Central memory CD8-positive, alpha-beta T cell (primary cell): Measurements from ENCODE around the gene DTX1.

Source experiments
- ATAC-seq: fragments of 150-1000 bp; cut with Tn5 transposase; replicated peaks from 2 replicates; pipeline ENCODE4 v1.10.0; 2022; ENCODE audit warnings: mild to moderate bottlenecking, moderate FRiP score, moderate number of reproducible peaks; ENCODE audit not compliant: poor library complexity, severe bottlenecking; ENCODE audit errors: extremely low read depth
- DNase-seq, 2 donors: peaks; one replicate each; pipeline ENCODE4 v3.0.0; 2021; ENCODE audit warnings: low spot score in 2 of 2
- H3K27ac Mint-ChIP-seq: one replicate; pipeline ENCODE4 v1.8.0; 2022; ENCODE audit warnings: low read depth, mild to moderate bottlenecking, moderate library complexity, mixed read lengths
- H3K27me3 Mint-ChIP-seq: one replicate; pipeline ENCODE4 v1.8.0; 2022; ENCODE audit warnings: mixed read lengths
- H3K36me3 Mint-ChIP-seq: one replicate; pipeline ENCODE4 v1.8.0; 2022; ENCODE audit warnings: mild to moderate bottlenecking, moderate library complexity, mixed read lengths; ENCODE audit not compliant: insufficient read depth
- H3K4me1 Mint-ChIP-seq: one replicate; pipeline ENCODE4 v1.8.0; 2022; ENCODE audit warnings: mixed read lengths
- H3K4me3 Mint-ChIP-seq: one replicate; pipeline ENCODE4 v1.8.0; 2022; ENCODE audit warnings: mild to moderate bottlenecking, moderate library complexity, mixed read lengths
- H3K9me3 Mint-ChIP-seq: one replicate; pipeline ENCODE4 v1.8.0; 2022; ENCODE audit warnings: mixed read lengths

DTX1 gene

GRCh38 chr12:113041560-113041959, 15.0 kb upstream of the DTX1 start:
- H3K9me3 Mint-ChIP-seq: no peaks in the 10 kb centered on the region
- ATAC-seq (no peak), DNase-seq (no peak)
- H3K4me3 Mint-ChIP-seq: no peak overlapping the region
- peaks cover 7% of the 10 kb centered on the region for H3K36me3 Mint-ChIP-seq
- no peaks in the 10 kb centered on the region for H3K4me1 Mint-ChIP-seq
- peaks cover 27% of the 10 kb centered on the region for H3K27me3 Mint-ChIP-seq
- no peak overlapping the region for H3K27ac Mint-ChIP-seq

DNA sequence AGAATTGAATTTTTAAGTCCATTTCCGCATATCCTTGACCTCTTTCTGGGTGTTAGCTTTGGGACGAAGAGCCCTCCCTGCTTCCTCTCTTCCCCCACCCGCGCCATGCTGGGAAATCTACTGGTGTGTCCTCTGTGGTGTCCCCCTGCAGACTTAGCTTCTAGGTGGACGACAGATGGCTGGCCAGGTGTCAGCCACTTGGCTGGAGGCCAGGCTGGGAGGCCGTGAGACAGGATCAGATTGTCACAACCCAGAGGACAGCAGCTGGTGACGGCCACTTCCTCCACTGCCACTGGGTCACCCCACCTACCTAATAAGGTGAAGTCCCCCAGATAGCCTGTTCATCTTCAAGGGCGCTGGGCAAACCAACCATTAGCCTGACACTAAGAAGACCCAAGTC, 13.3 kb upstream of the DTX1 start:
- no peak for DNase-seq
- no peaks in the 10 kb centered on the region for H3K9me3 Mint-ChIP-seq
- H3K27ac Mint-ChIP-seq: no peak overlapping the region
- peaks cover under 1% of the 10 kb centered on the region for H3K4me1 Mint-ChIP-seq
- H3K27me3 Mint-ChIP-seq: peaks cover 27% of the 10 kb centered on the region
- no peak overlapping the region for H3K4me3 Mint-ChIP-seq
- no peak for ATAC-seq
- H3K36me3 Mint-ChIP-seq: peaks cover 7% of the 10 kb centered on the region

- H3K36me3 Mint-ChIP-seq: peaks cover 7% of the 10 kb centered on the region
- DNase-seq: no peak
- no peaks in the 10 kb centered on the region for H3K9me3 Mint-ChIP-seq
These were observed 12.0 kb upstream of the DTX1 start for GRCh38 chr12:113044516-113044915.

GRCh38 chr12:113048716-113049127, 7.8 kb upstream of the DTX1 start:
- H3K36me3 Mint-ChIP-seq: peaks cover 3% of the 10 kb centered on the region
- no peak overlapping the region for H3K4me3 Mint-ChIP-seq
- H3K4me1 Mint-ChIP-seq: peaks cover 16% of the 10 kb centered on the region
- ATAC-seq (peak; percentile 56), DNase-seq (peak in 1 of 2 donors; percentile 53)
- no peak overlapping the region for H3K27ac Mint-ChIP-seq
- peaks cover 11% of the 10 kb centered on the region for H3K27me3 Mint-ChIP-seq
- H3K9me3 Mint-ChIP-seq: no peaks in the 10 kb centered on the region

More at GRCh38 chr12:113044516-113044915, 12.0 kb upstream of the DTX1 start:
- Mint-ChIP-seq H3K4me3 (no peak overlapping the region), H3K27me3 (peaks cover 27% of the 10 kb centered on the region), H3K27ac (no peak overlapping the region), H3K4me1 (peaks cover 10% of the 10 kb centered on the region)
- no peak for ATAC-seq

DNA sequence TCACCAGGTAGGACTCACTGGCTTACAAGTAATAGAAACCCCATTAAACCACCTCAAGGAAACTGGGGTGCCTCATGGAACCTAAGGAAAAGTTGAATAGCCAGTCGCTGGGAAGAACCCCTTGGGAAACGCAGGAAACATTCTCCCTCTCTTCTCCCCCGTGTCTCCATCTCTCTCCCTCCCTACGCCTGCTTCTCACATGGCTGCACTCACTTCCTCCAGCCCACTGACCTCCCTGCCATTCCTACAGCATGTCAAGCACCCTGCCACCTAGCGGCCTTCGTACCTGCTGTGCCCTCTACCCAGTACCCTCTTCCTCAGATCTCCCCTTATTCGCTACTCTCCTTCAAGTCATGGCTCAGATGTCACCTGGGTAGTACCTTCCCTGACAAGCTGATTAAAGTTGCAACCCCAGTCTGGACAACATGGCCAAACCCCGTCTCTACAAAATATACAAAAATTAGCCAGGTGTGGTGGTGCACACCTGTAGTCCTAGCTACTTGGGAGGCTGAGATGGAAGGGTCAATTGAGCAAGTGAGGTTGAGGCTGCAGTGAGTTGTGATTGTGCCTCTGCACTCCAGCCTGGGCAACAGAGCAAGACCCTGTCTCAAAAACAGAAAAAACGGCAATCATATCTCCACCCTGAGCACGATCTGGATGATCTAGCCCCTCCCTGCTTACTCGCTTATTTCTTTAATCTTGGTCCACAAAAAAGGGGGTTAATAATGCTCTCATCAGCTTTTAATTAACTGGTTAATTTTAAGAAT, 6.4 kb upstream of the DTX1 start:
- H3K9me3 Mint-ChIP-seq: no peaks in the 10 kb centered on the region
- no peaks in the 10 kb centered on the region for H3K27me3 Mint-ChIP-seq
- no peak overlapping the region for H3K4me3 Mint-ChIP-seq
- no peak for DNase-seq
- H3K4me1 Mint-ChIP-seq: peaks cover 24% of the 10 kb centered on the region
- no peak overlapping the region for H3K27ac Mint-ChIP-seq
- no peak for ATAC-seq
- no peaks in the 10 kb centered on the region for H3K36me3 Mint-ChIP-seq

- H3K36me3 Mint-ChIP-seq: no peaks in the 10 kb centered on the region
- ATAC-seq: no peak
- peaks cover 25% of the 10 kb centered on the region for H3K4me1 Mint-ChIP-seq
- DNase-seq: no peak
- no peaks in the 10 kb centered on the region for H3K27me3 Mint-ChIP-seq
- H3K4me3 Mint-ChIP-seq: no peak overlapping the region
- H3K27ac Mint-ChIP-seq: no peak overlapping the region
- no peaks in the 10 kb centered on the region for H3K9me3 Mint-ChIP-seq
These were observed 5.7 kb upstream of the DTX1 start for GRCh38 chr12:113050795-113051194.

DNA sequence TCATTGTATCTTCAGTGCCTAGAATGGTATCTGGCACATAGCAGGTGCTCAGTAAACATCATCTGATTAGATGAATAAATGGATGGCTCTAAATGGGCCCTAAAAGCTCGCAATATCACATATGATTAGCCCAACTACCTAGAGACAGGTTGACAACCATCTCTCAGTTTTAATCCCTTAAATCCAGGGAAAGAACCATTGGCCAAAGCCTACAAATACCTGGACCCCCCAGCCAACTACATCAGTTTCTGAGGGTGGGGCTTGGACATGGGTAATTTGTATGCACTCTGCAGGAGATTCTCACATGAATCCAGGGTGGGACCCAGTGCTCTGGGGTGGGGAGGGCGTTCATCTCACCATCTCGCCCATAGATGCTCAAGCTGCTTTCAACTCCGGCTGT, 4.8 kb upstream of the DTX1 start:
- Mint-ChIP-seq H3K36me3 (no peaks in the 10 kb centered on the region), H3K4me3 (no peak overlapping the region), H3K27ac (no peak overlapping the region), H3K27me3 (no peaks in the 10 kb centered on the region), H3K9me3 (no peaks in the 10 kb centered on the region), H3K4me1 (peaks cover 25% of the 10 kb centered on the region)
- ATAC-seq (no peak), DNase-seq (no peak)

GRCh38 chr12:113052326-113052725, 4.2 kb upstream of the DTX1 start:
- Mint-ChIP-seq H3K4me1 (peaks cover 25% of the 10 kb centered on the region), H3K4me3 (no peak overlapping the region), H3K27ac (no peak overlapping the region), H3K27me3 (no peaks in the 10 kb centered on the region), H3K36me3 (no peaks in the 10 kb centered on the region), H3K9me3 (no peaks in the 10 kb centered on the region)
- ATAC-seq (no peak), DNase-seq (no peak)

- H3K27ac Mint-ChIP-seq: no peak overlapping the region
- DNase-seq (no peak), ATAC-seq (no peak)
- peak overlapping the region; percentile 26 for H3K4me3 Mint-ChIP-seq
- H3K36me3 Mint-ChIP-seq: no peaks in the 10 kb centered on the region
- no peaks in the 10 kb centered on the region for H3K9me3 Mint-ChIP-seq
- H3K27me3 Mint-ChIP-seq: no peaks in the 10 kb centered on the region
- H3K4me1 Mint-ChIP-seq: peaks cover 12% of the 10 kb centered on the region
These were observed 1.5 kb upstream of the DTX1 start for GRCh38 chr12:113054948-113055486.

DNA sequence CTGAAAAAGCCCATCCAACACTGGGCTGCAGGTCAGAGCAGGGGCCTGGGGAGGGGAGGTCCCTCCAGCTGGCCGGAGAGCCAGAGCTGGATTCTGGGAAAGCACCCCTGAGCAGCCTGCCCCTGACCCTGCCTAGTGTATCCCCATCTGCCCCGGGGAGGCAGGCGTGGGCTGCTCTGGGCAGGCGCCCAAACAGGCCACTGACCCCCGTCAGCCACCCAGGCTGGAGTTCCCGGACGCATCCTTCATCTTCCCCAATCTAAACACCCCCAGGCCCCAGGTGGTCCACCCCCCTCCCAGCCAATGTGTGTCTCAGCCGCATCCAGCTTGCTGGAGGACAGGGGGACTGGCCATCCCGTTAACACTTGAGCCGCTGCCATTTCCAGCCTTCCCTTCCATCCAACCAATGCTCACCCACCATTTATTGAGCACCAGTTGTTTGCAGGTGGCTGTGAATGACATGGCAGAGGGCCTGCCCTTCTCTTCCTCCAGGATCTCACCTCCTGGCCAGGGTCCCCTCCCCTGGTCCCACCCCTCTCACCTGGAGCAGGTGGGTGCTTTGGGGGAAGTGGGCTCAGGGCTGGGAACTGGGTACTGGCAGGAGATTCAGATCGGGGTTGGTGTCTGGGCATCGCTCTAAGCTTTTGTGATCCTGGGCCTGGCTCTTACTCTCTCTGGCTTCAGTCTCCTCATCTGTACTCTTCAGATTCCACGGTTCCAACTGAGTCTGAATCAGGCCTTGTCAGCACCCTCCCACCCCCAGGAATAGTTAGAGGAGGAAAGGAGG, 743 bp upstream of the DTX1 start:
- Mint-ChIP-seq H3K4me1 (peaks cover 8% of the 10 kb centered on the region), H3K9me3 (no peaks in the 10 kb centered on the region), H3K36me3 (no peaks in the 10 kb centered on the region), H3K4me3 (peak overlapping the region; percentile 75), H3K27ac (no peak overlapping the region), H3K27me3 (no peaks in the 10 kb centered on the region)
- DNase-seq: no peak
- ATAC-seq: no peak

DNA sequence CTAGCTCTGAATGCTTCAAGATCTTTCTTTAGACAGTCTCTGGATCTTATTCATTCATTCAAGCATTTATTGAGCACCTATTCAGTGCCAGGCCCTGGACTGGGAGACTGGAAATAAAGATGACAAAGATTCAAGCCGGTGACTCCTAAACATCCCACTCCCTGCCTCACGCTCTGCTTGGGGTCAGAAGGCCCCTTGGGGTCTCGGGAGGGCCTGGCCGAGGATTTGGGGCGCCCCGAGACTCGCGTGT, 224 bp upstream of the DTX1 start:
- Mint-ChIP-seq H3K27ac (no peak overlapping the region), H3K36me3 (no peaks in the 10 kb centered on the region), H3K4me1 (peaks cover 8% of the 10 kb centered on the region), H3K9me3 (no peaks in the 10 kb centered on the region), H3K4me3 (peak overlapping the region; percentile 75), H3K27me3 (no peaks in the 10 kb centered on the region)
- DNase-seq (no peak), ATAC-seq (no peak)

- Mint-ChIP-seq H3K4me3 (peak overlapping the region; percentile 75), H3K9me3 (no peaks in the 10 kb centered on the region), H3K4me1 (peaks cover 8% of the 10 kb centered on the region), H3K27me3 (no peaks in the 10 kb centered on the region), H3K27ac (no peak overlapping the region), H3K36me3 (no peaks in the 10 kb centered on the region)
- DNase-seq: no peak
- ATAC-seq: no peak
These were observed 1.3 kb downstream of the DTX1 start for GRCh38 chr12:113057565-113058485.
